ENCODE data around the gene CPSF7. TPM values are rescaled to one million over a fixed set of nuclear protein-coding genes. Genes with fewer than 3 reads are reported as not detected.
A peak's percentile ranks its signal among the peaks of the same experiment; 100 is the strongest.

CPSF7 gene
- total RNA-seq, 3 donors from 2014 or later: 40.6 to 62.5 (median 46.2) TPM

DNA sequence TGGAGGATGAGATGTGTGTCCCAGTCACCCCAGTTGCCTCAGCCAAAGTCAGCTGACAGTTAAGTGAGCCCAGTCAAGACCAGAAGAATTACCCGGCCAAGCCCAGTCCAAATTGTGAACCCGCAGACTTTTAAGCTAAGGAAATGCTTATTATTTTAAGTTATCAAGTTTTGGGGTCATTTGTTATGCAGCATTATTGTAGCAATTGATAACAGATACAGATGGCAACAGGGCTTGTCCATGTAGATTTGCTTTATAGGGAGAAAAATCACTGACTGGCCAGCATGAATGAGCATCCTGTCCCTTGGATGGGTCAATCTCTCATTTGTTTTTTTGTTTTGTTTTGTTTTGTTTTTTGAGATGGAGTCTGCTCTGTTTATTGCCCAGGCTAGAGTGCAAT is 23.1 kb upstream of the CPSF7 start:
- Histone ChIP-seq H3K4me1 (no peaks in the 10 kb centered on the region), H3K27ac (no peak overlapping the region), H3K4me3 (no peak overlapping the region), H3K27me3 (no peaks in the 10 kb centered on the region), H3K9me3 (no peaks in the 10 kb centered on the region), H3K36me3 (no peaks in the 10 kb centered on the region)
- no peak for DNase-seq (ENCODE audit: low spot score in 2 of 2)
- no peak for TF ChIP-seq POLR2AphosphoS5 (IDR thresholded peaks at IDR 0.05)
- TF ChIP-seq, protein P1, sequence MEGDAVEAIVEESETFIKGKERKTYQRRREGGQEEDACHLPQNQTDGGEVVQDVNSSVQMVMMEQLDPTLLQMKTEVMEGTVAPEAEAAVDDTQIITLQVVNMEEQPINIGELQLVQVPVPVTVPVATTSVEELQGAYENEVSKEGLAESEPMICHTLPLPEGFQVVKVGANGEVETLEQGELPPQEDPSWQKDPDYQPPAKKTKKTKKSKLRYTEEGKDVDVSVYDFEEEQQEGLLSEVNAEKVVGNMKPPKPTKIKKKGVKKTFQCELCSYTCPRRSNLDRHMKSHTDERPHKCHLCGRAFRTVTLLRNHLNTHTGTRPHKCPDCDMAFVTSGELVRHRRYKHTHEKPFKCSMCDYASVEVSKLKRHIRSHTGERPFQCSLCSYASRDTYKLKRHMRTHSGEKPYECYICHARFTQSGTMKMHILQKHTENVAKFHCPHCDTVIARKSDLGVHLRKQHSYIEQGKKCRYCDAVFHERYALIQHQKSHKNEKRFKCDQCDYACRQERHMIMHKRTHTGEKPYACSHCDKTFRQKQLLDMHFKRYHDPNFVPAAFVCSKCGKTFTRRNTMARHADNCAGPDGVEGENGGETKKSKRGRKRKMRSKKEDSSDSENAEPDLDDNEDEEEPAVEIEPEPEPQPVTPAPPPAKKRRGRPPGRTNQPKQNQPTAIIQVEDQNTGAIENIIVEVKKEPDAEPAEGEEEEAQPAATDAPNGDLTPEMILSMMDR (IDR thresholded peaks at IDR 0.05): no peak
- intact Hi-C loops (cut with DNase I; ENCODE audit: low total_unique reads): no loop called here

DNA sequence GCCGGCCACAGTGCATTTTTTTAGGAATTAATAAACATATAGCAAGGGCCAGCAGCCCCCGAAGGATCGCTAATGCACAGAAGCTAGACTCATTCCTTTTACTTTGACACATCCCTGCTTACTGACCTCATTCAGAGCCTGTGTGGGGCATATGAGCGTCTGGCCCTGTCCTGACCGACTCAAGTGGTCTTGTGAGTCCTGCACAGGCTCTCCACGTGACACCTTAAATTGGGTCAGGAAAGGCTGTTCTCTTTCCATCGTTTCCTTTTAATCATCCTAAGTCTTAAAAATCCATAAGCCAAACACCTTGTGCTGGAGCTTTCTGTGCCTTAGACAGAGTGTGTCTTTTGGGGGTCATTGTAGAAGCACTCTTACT is 18.8 kb upstream of the CPSF7 start:
- H3K4me1 ChIP-seq: no peaks in the 10 kb centered on the region
- H3K9me3 ChIP-seq: no peaks in the 10 kb centered on the region
- H3K36me3 ChIP-seq: no peaks in the 10 kb centered on the region
- H3K4me3 ChIP-seq: no peak overlapping the region
- no peak for TF ChIP-seq POLR2A (IDR thresholded peaks at IDR 0.05)
- no peak for TF ChIP-seq POLR2AphosphoS5 (IDR thresholded peaks at IDR 0.05)
- TF ChIP-seq, protein P1 (IDR thresholded peaks at IDR 0.05): no peak
- H3K27ac ChIP-seq: no peak overlapping the region
- DNase-seq (ENCODE audit: low spot score in 2 of 2): no peak
- H3K27me3 ChIP-seq: no peaks in the 10 kb centered on the region
- intact Hi-C loops (cut with DNase I; ENCODE audit: low total_unique reads): no loop called here

DNA sequence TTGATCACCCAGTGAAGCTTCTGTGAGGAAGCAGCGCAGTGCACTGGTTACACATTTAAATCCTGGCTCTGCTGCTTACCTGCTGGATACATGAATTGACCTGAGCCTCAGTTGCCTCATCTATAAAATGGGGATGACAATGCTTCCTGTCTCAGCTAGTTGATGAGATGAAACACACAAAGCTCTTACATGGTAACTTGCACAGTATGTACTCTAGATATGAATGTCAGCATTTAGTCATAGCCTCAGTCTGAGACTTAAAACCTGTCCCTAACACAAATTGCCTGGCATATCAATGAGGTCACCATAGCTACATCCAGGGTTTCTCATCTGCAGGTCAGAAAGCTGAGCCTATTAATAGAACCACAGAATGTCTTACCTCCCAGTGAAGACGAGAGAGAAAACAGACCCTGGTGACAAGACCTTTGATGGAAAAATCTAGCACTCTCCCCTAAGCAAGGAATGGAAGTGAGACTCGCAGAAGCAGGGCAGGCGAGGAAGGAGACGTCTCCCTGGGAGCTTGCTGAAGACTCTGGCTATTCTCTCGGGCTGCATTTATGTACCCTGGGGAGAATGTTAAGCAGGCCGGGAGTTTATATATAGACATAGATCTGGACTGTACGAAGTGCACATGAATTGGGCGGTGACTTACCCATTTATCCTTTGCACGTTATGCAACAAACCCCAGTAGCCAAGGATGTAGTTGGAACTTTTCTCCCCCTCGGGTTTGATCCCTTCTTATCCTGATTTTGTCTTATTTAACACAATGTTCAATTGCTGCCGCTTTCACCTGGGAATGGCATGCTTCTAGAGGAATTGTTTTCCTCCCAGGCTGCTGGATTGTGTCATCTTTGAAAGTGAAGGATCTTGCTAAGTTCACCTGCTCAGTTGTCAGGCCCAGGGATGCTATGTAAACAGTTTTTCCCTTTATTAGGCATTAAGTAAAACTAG is 18.1 kb upstream of the CPSF7 start:
- H3K36me3 ChIP-seq: no peaks in the 10 kb centered on the region
- no peak for TF ChIP-seq POLR2A (IDR thresholded peaks at IDR 0.05)
- no peak for TF ChIP-seq POLR2AphosphoS5 (IDR thresholded peaks at IDR 0.05)
- TF ChIP-seq, protein P1 (IDR thresholded peaks at IDR 0.05): no peak
- H3K4me3 ChIP-seq: no peak overlapping the region
- H3K9me3 ChIP-seq: no peaks in the 10 kb centered on the region
- DNase-seq (ENCODE audit: low spot score in 2 of 2): no peak
- peak overlapping the region in 1 of 2 donors; percentile 9 for H3K27ac ChIP-seq
- no peaks in the 10 kb centered on the region for H3K27me3 ChIP-seq
- no peaks in the 10 kb centered on the region for H3K4me1 ChIP-seq
- intact Hi-C loops (cut with DNase I; ENCODE audit: low total_unique reads): no loop called here

DNA sequence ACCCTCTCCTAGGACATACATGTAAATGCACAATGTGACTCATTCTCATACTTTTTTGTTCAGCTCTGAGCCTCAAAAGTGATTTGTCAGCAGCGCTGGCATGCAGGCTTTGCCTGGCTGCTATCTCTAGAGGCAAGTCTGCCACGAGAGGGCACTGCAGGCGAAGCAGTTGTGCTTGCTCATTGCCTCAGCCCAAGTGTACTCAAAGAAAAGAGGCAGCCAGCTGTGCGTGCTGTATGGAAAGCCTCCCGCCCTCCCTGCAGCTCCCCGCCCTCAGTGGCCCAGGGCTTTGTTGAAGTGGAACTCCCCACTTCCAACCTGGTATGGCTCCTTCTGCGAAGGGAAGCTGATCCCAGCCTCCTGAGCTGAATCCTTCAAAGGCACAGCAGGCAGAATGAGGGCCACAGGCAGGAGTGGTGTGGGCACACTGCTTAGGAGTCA is 16.5 kb upstream of the CPSF7 start:
- H3K36me3 ChIP-seq: no peaks in the 10 kb centered on the region
- H3K4me3 ChIP-seq: no peak overlapping the region
- no peak for TF ChIP-seq POLR2A (IDR thresholded peaks at IDR 0.05)
- TF ChIP-seq, protein P1 (IDR thresholded peaks at IDR 0.05): peak; percentile 39 to 80 (median 76)
- TF ChIP-seq POLR2AphosphoS5 (IDR thresholded peaks at IDR 0.05): peak in 2 of 3 donors; percentile 20 to 30
- no peaks in the 10 kb centered on the region for H3K4me1 ChIP-seq
- DNase-seq (ENCODE audit: low spot score in 2 of 2): peak; percentile 68 to 85
- peak overlapping the region in 1 of 2 donors; percentile 45 for H3K27ac ChIP-seq
- H3K9me3 ChIP-seq: no peaks in the 10 kb centered on the region
- intact Hi-C loops (cut with DNase I; ENCODE audit: low total_unique reads): no loop called here
- no peaks in the 10 kb centered on the region for H3K27me3 ChIP-seq

DNA sequence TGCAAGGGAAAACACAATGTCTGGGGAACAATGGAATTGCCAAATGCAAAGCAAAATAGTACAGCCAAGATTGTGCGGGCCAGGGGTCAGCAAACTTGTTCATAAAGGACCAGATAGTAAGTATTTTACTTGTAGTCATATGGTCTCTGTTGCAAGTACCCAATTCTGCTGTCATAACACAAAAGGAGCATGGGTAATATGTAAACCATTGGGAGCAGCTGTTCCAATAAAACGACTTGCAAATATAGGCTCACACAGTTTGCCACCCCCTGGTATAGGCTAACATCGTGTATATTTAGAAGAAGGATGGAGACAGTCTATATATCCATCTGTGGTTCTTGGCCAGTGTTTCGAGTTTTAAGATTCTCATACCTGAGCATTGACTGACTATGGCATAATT is 15.7 kb upstream of the CPSF7 start:
- DNase-seq (ENCODE audit: low spot score in 2 of 2): no peak
- no peak for TF ChIP-seq POLR2AphosphoS5 (IDR thresholded peaks at IDR 0.05)
- TF ChIP-seq, protein P1 (IDR thresholded peaks at IDR 0.05): no peak
- no peak for TF ChIP-seq POLR2A (IDR thresholded peaks at IDR 0.05)
- no peak overlapping the region for H3K4me3 ChIP-seq

More for the DNA sequence above, 15.7 kb upstream of the CPSF7 start:
- H3K27ac ChIP-seq: no peak overlapping the region
- no peaks in the 10 kb centered on the region for H3K27me3 ChIP-seq
- H3K4me1 ChIP-seq: no peaks in the 10 kb centered on the region
- H3K9me3 ChIP-seq: no peaks in the 10 kb centered on the region
- intact Hi-C loops (cut with DNase I; ENCODE audit: low total_unique reads): no loop called here
- no peaks in the 10 kb centered on the region for H3K36me3 ChIP-seq
